Measurements from ENCODE around the gene CATSPERD.
"Not testable (repeated sequence)": the region's sequence is repeated elsewhere in the genome, so short reads cannot be mapped to it uniquely, and the experiment has no call there.

DNA sequence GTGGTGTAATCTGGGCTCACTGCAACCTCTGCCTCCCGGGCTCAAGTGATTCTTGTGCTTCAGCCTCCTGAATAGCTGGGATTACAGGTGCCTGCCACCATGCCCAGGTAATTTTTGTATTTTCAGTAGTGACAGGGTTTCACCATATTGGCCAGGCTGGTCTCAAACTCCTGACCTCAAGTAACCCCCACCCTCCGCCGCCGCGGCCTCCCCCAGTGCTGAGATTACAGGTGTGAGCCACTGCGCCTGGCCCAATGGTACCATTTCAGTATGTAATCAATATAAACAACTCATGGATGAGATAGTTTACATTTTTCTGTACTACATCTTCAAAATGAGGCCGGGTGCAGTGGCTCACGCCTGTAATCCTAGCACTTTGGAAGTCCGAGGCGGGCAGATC lies 24.6 kb downstream of the CATSPERD start:
- TF ChIP-seq, protein P1, sequence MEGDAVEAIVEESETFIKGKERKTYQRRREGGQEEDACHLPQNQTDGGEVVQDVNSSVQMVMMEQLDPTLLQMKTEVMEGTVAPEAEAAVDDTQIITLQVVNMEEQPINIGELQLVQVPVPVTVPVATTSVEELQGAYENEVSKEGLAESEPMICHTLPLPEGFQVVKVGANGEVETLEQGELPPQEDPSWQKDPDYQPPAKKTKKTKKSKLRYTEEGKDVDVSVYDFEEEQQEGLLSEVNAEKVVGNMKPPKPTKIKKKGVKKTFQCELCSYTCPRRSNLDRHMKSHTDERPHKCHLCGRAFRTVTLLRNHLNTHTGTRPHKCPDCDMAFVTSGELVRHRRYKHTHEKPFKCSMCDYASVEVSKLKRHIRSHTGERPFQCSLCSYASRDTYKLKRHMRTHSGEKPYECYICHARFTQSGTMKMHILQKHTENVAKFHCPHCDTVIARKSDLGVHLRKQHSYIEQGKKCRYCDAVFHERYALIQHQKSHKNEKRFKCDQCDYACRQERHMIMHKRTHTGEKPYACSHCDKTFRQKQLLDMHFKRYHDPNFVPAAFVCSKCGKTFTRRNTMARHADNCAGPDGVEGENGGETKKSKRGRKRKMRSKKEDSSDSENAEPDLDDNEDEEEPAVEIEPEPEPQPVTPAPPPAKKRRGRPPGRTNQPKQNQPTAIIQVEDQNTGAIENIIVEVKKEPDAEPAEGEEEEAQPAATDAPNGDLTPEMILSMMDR (IDR thresholded peaks at IDR 0.05): not testable (repeated sequence)
- not testable (repeated sequence) for TF ChIP-seq EP300, POLR2A, POLR2AphosphoS5 (IDR thresholded peaks at IDR 0.05)

All from gastroesophageal sphincter (tissue), 3 donors.